Gastrocnemius medialis (tissue), 4 donors: ENCODE measurements around the gene TBC1D5.

Experiments used
- CTCF ChIP-seq, 5 experiments: fragments of 450-650 bp in 3 of 5; fragments of 200-600 bp in 2 of 5; sonication (generic) in 2 of 5; IDR thresholded peaks in 4 of 5; conservative IDR thresholded peaks in 1 of 5; 1 replicate in 4 of 5; 2 replicates in 1 of 5; pipeline ENCODE4 v1.5.1; 2016 to 2019; ENCODE audit warnings: antibody characterized with exemption in 5 of 5, mild to moderate bottlenecking in 3 of 5, moderate library complexity in 3 of 5
- POLR2A ChIP-seq, 2 donors: fragments of 450-650 bp; IDR thresholded peaks; one replicate each; pipeline ENCODE4 v1.6.1; 2017; ENCODE audit warnings: antibody characterized with exemption in 2 of 2, mild to moderate bottlenecking in 2 of 2, moderate library complexity in 2 of 2

- TF ChIP-seq CTCF (IDR thresholded peaks at IDR 0.05 in 4 of 5, conservative IDR thresholded peaks at IDR 0.05 in 1 of 5) (no peak), POLR2A (IDR thresholded peaks at IDR 0.05) (no peak)
Observed at GRCh38 chr3:17138246-17139039, 604.0 kb downstream of the TBC1D5 start.
